Prostate gland (tissue), 2 donors: Measurements from ENCODE around the gene MFAP3.

Experiments used
- CTCF ChIP-seq, 4 experiments: fragments of 200-600 bp in 2 of 4; fragments of 450-650 bp in 2 of 4; sonication (generic) in 2 of 4; IDR thresholded peaks; 1 replicate in 3 of 4; 2 replicates in 1 of 4; pipeline ENCODE4 v1.5.1; 2016 to 2019; ENCODE audit warnings: antibody characterized with exemption in 4 of 4, mild to moderate bottlenecking in 2 of 4, moderate library complexity in 2 of 4
- POLR2A ChIP-seq: fragments of 450-650 bp; IDR thresholded peaks from one replicate; pipeline ENCODE4 v1.6.1; 2016; ENCODE audit warnings: antibody characterized with exemption, mild to moderate bottlenecking
- POLR2AphosphoS5 ChIP-seq: sonication (generic); formaldehyde crosslinking; IDR thresholded peaks from one replicate; pipeline ENCODE4 v1.6.1; 2017; ENCODE audit warnings: antibody characterized with exemption

GRCh38 chr5:154090656-154091055 is 51.9 kb downstream of the MFAP3 start:
- TF ChIP-seq CTCF (IDR thresholded peaks at IDR 0.05) (no peak), POLR2A (no peak), POLR2AphosphoS5 (no peak)
